Pancreas (tissue), 10 donors: Measurements from ENCODE around the gene C5orf63. TPM values are rescaled to one million over a fixed set of nuclear protein-coding genes. Genes with fewer than 3 reads are reported as not detected.

Experiments used
- ATAC-seq, 4 donors: fragments of 200-7000 bp; cut with Tn5 transposase; one replicate each; pipeline versions ENCODE4 v1.8.0 to v1.9.1; 2020; ENCODE audit warnings: mild to moderate bottlenecking in 4 of 4, moderate library complexity in 4 of 4
- DNase-seq, 6 donors: peaks; one replicate each; pipeline ENCODE4 v3.0.0-alpha.2; 2020
- FAIRE-seq: peaks from 2 replicates; lab custom pipeline; 2012; peaks lifted over from hg19 to GRCh38; lab: Jason Lieb, UNC
- H3K27ac ChIP-seq, 4 donors: fragments of 200-600 bp; sonication (generic); 1 replicate in 3 of 4; 2 replicates in 1 of 4; pipeline versions ENCODE4 v1.5.0 to v1.8.0; 2020
- H3K27me3 ChIP-seq, 4 donors: fragments of 200-600 bp; one replicate each; pipeline ENCODE4 v1.8.0; 2021
- H3K36me3 ChIP-seq, 3 donors: fragments of 200-600 bp; sonication (generic) in 1 of 3; one replicate each; pipeline versions ENCODE4 v1.5.0 to v1.8.0; 2020 to 2021
- H3K4me1 ChIP-seq, 3 donors: fragments of 200-600 bp; one replicate each; pipeline ENCODE4 v1.8.0; 2021
- H3K4me3 ChIP-seq, 4 donors: fragments of 200-600 bp; sonication (generic) in 2 of 4; one replicate each; pipeline versions ENCODE4 v1.5.0 to v1.8.0; 2020 to 2021
- H3K9me3 ChIP-seq, 4 donors: fragments of 200-600 bp; one replicate each; pipeline ENCODE4 v1.8.0; 2021
- WGBS, 2 donors: extraction: QIAGEN DNeasy Blood & Tissue Kit; methylation state at CpG; one replicate each; pipeline ENCODE4 v1.1.7; 2013; 5-methylcytosine and 5-hydroxymethylcytosine counted together
- intact Hi-C, 3 donors: fragments of 100-400 bp; cut with DNase I; formaldehyde crosslinking; loops; one replicate each; pipeline versions ENCODE4 v1.11.1 to v1.14.2; 2022
- polyA plus RNA-seq, 2 donors: library from polyadenylated mRNA; stranded (reverse); fragments of 200-250 nt; gene quantifications; one replicate each; pipeline ENCODE4 v1.2.3, GENCODE V29; 2013
- total RNA-seq, 6 donors: library from RNA; stranded (reverse); fragmentation: NEBNext Ultra II Directional in 4 of 6; extraction: Animal tissue kit (Norgen Biotek cat#: 25700) in 4 of 6; gene quantifications; one replicate each; pipeline versions ENCODE4 v1.2.1 to v1.2.4, GENCODE V29; 2021 to 2023
- TF ChIP-seq, protein P1 (sequence below), 4 donors: fragments of 200-600 bp; sonication (generic) in 3 of 4; IDR thresholded peaks; one replicate each; pipeline versions ENCODE4 v1.5.0 to v1.8.0; 2021; ENCODE audit warnings: antibody characterized with exemption in 4 of 4
- donor health status: healthy with polysubstance abuse.
- donor health status: DM: no; HTN: no; CAD: no; lungs with moderate emphysema.
- donor health status: DM: no; HTN: no; CAD: no.
- donor health status: control.
- donor health status: control.
- donor health status: Bipolar disorder and iron deficiency.
- donor health status: DM: yes; HTN: yes; CAD: no.
- donor health status: DM: no; HTN: no; CAD: no.
- donor health status: DM: no; HTN: no; CAD: no.
- donor health status: DM: yes; HTN: yes; CAD: no.

C5orf63 gene
- total and polyA plus RNA-seq, 8 donors = 1.6 to 8.8 (median 3.5) TPM

DNA sequence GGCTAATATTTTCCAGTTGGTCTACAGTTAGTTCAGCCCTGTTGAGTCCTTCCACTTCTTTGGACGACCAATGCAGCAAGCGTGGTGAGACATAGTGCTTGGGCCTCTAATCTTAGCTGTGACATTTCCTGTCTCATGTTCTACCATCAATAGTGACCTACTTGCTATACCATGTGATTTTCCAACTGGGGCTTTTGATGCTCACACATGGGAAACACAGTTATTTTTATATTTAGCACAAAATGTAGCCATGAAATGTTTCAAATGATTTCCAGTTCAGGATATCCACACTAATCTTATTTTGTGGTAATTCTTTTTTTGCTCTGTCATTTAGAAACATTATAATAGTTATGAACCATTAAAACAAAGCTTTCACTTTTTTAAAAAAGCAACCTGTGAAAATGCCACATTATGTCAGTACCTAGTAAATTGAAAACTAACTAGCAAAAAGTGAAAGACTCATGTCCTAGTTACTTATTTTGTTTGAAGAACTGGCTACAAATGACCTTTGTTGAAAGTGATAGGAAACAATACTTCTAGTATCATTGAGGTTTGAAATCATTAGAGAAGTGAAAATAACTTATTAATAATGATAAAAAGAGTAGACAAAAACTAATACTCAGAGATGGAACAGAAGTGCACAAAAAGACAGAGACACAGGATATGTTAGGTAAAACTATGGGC lies 61.2 kb downstream of the C5orf63 start:
- intact Hi-C loops = no loop called here
- H3K36me3 ChIP-seq = no peaks in the 10 kb centered on the region
- H3K27ac ChIP-seq = no peak overlapping the region
- WGBS, 2 donors = 82 to 91% methylated on average over 2 of the region's 2 CpGs
- DNase-seq (no peak), FAIRE-seq (no peak), ATAC-seq (peak in 1 of 4 donors; percentile 43)
- H3K9me3 ChIP-seq = no peaks in the 10 kb centered on the region
- no peaks in the 10 kb centered on the region for H3K27me3 ChIP-seq
- TF ChIP-seq, protein P1, sequence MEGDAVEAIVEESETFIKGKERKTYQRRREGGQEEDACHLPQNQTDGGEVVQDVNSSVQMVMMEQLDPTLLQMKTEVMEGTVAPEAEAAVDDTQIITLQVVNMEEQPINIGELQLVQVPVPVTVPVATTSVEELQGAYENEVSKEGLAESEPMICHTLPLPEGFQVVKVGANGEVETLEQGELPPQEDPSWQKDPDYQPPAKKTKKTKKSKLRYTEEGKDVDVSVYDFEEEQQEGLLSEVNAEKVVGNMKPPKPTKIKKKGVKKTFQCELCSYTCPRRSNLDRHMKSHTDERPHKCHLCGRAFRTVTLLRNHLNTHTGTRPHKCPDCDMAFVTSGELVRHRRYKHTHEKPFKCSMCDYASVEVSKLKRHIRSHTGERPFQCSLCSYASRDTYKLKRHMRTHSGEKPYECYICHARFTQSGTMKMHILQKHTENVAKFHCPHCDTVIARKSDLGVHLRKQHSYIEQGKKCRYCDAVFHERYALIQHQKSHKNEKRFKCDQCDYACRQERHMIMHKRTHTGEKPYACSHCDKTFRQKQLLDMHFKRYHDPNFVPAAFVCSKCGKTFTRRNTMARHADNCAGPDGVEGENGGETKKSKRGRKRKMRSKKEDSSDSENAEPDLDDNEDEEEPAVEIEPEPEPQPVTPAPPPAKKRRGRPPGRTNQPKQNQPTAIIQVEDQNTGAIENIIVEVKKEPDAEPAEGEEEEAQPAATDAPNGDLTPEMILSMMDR (IDR thresholded peaks at IDR 0.05) = no peak
- no peak overlapping the region for H3K4me3 ChIP-seq
- no peaks in the 10 kb centered on the region for H3K4me1 ChIP-seq

DNA sequence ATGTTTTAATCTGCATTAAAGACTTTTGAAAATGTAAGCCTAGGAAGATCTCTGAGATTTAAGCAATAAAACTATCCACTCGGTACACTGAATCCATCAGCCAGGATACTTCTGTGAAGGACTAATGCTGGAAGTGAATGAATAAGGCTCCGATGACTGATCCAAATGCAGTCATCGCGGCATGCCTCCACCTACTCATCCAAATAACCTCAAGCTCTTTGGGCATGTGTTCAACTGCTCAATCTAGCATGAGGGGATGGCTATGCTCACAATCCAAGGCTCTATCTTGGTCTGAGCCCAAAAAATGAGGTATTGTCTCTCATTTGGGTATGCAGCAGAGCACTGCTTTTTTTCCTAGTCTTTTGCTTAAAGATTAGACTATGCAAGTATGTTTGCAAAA lies 62.1 kb downstream of the C5orf63 start:
- Histone ChIP-seq H3K4me3 (no peak overlapping the region), H3K36me3 (no peaks in the 10 kb centered on the region), H3K9me3 (no peaks in the 10 kb centered on the region), H3K27ac (no peak overlapping the region), H3K4me1 (no peaks in the 10 kb centered on the region), H3K27me3 (no peaks in the 10 kb centered on the region)
- no peak for DNase-seq
- FAIRE-seq = no peak
- TF ChIP-seq, protein P1 (IDR thresholded peaks at IDR 0.05) = no peak
- intact Hi-C loops = no loop called here
- ATAC-seq = peak in 2 of 4 donors; percentile 37 to 39
- 92 to 94% methylated on average over 4 of the region's 4 CpGs for WGBS, 2 donors

DNA sequence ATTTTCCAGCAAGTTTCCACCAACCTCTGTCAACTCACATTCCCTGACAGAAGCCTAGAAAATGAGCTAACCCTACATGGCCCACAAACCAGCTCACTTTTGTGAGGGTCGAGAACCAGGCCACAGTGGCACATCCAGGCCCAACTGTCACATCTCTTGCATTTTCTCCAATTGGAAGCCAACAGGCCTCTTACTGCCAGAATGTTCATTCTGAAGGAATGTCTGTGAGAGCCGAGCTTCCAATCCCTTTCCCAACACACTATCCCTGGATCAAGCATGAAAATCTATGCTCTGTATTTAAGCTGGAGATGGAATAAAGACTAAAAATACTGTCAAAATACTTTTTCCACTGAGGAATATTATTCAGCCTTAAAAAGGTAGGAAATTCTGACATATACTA lies 62.9 kb downstream of the C5orf63 start:
- Histone ChIP-seq H3K9me3 (no peaks in the 10 kb centered on the region), H3K4me1 (no peaks in the 10 kb centered on the region), H3K27ac (no peak overlapping the region), H3K27me3 (no peaks in the 10 kb centered on the region), H3K4me3 (no peak overlapping the region), H3K36me3 (no peaks in the 10 kb centered on the region)
- intact Hi-C loops = no loop called here
- TF ChIP-seq, protein P1 (IDR thresholded peaks at IDR 0.05) = no peak
- DNase-seq (no peak), FAIRE-seq (no peak), ATAC-seq (no peak)
- WGBS, 2 donors = 76 to 90% methylated on average over 2 of the region's 2 CpGs

DNA sequence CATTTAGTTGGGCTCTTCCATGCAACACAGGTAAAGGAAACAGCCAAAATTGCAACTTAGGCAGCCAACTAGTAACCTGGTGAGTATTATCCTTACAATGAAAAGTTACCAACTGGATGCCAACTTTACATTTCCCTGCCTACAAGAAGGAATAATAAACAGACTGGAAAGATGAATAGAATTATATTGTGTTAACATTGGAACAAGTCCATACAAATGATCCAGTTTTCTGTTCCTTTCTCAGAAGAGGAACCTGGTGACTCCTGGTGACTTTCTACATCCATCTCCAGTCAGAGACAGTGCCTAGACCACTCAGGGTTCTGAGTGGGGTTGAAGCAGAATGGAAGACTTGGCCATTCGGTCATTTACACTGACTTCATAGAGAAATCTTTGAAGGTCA lies 63.5 kb downstream of the C5orf63 start:
- no peak for FAIRE-seq
- 82 to 92% methylated on average over 1 of the region's 1 CpG for WGBS, 2 donors
- H3K4me3 ChIP-seq = no peak overlapping the region

More for the DNA sequence above, 63.5 kb downstream of the C5orf63 start:
- no peaks in the 10 kb centered on the region for H3K27me3 ChIP-seq
- intact Hi-C loops = no loop called here
- H3K4me1 ChIP-seq = no peaks in the 10 kb centered on the region
- DNase-seq (no peak), ATAC-seq (no peak)
- H3K36me3 ChIP-seq = no peaks in the 10 kb centered on the region
- TF ChIP-seq, protein P1 (IDR thresholded peaks at IDR 0.05) = no peak
- H3K9me3 ChIP-seq = no peaks in the 10 kb centered on the region
- no peak overlapping the region for H3K27ac ChIP-seq
